ENCODE measurements around the gene CCDC197. TPM values are rescaled to one million over a fixed set of nuclear protein-coding genes. Genes with fewer than 3 reads are reported as not detected.

Gene CCDC197
- total RNA-seq, 1 donor from 2014 or later = not detected

DNA sequence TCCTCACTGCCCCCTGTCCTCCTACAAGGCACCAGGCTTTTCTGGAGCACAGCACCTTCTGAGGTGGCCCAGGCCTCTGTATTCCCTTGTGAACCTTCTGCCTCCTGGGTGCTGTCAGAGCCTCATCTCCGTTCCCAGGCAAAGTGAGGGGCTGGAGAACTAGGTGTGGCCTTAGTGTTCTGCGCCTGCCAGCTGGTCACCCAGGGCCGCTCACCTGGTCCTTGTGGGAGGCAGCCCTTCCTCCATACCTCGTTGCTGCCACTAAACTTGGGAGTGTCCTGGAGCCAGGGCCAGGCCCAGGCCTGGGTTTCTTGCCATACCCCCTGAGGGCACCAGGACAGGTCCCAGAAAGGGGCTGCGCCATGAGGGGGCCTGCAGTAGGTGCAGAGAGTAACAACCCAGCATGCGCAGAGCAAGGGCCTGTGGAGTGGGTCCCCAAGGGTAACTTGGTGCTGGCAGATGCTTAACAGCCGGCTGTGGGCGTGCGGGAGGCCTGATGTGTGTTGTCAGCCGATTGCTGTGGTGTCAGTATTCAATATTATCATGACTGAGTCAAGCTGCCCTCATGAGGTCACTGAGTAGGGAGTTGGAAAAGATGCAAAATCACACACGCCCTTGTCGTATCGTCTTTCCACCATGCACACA lies 46.1 kb downstream of the CCDC197 start:
- TF ChIP-seq, protein P1, sequence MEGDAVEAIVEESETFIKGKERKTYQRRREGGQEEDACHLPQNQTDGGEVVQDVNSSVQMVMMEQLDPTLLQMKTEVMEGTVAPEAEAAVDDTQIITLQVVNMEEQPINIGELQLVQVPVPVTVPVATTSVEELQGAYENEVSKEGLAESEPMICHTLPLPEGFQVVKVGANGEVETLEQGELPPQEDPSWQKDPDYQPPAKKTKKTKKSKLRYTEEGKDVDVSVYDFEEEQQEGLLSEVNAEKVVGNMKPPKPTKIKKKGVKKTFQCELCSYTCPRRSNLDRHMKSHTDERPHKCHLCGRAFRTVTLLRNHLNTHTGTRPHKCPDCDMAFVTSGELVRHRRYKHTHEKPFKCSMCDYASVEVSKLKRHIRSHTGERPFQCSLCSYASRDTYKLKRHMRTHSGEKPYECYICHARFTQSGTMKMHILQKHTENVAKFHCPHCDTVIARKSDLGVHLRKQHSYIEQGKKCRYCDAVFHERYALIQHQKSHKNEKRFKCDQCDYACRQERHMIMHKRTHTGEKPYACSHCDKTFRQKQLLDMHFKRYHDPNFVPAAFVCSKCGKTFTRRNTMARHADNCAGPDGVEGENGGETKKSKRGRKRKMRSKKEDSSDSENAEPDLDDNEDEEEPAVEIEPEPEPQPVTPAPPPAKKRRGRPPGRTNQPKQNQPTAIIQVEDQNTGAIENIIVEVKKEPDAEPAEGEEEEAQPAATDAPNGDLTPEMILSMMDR (IDR thresholded peaks at IDR 0.05; ENCODE audit: unreplicated experiment) = no peak
- no peaks in the 10 kb centered on the region for H3K9me3 Mint-ChIP-seq (ENCODE audit: unreplicated experiment)
- H3K27me3 Mint-ChIP-seq (ENCODE audit: unreplicated experiment) = peaks cover 8% of the 10 kb centered on the region
- H3K36me3 Mint-ChIP-seq (ENCODE audit: low read depth, unreplicated experiment) = peaks cover 22% of the 10 kb centered on the region
- H3K27ac Mint-ChIP-seq (ENCODE audit: unreplicated experiment) = no peak overlapping the region
- no peaks in the 10 kb centered on the region for H3K4me1 Mint-ChIP-seq (ENCODE audit: unreplicated experiment)
- no peak for DNase-seq (ENCODE audit: low spot score)
- H3K4me3 Mint-ChIP-seq (ENCODE audit: unreplicated experiment) = no peak overlapping the region

DNA sequence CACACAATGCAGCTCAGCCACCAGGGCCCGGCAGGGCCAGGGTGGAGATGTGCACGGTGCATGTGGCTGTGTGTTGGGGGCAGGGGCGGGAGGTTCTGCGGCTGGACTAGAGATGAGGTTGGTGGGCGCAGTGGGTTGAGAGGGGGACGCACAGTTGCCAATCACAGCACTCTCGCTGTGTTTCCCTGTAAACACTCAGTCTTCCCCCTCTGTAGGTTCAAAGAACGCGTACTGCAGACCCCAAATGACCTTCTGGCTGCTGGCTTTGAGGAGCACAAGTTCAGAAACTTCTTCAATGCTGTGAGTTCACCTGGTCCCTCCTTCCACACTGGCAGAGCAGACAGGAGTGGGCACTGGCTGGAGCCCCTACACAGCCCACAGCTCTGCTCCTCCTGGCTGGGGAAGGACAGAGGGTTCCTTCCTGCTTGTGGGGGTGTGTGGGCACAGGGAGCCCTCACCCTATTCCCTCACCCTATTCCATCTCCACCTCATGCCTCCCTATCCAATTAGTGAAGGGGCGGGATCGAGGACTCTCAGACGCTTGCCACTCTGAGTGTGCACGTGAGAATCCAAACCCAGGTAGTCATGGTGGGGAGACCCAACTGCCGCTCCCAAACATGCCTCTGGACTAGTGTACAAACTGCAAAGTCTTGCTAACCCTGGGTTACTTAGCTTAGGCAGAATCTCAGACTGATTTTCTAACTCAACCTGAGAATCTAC lies 46.8 kb downstream of the CCDC197 start:
- no peak for DNase-seq (ENCODE audit: low spot score)
- H3K9me3 Mint-ChIP-seq (ENCODE audit: unreplicated experiment) = no peaks in the 10 kb centered on the region

DNA sequence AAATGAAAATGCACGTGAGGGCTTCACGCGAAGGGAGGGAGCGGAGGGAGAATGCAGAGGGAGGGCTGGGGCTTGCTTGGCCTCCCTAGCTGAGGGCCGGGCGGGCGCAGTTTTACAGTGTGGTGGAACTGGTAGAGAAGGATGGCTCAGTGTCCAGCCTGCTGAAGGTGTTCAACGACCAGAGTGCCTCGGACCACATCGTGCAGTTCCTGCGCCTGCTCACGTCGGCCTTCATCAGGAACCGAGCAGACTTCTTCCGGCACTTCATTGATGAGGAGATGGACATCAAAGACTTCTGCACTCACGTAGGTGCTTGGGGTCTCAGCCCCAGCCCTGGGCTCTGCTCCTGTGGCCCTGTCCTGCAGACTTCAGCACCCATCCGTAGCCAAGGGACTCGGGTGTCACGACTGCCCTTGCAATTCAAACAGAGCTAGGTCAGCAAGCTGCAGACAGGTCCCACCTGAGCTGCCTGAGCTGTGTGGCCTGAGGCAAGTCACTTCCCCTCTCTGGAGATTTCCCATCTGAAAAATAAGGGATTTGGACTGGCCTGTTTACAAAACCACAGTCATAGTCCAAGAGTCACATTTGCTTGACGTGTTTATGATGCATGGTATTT lies 47.5 kb downstream of the CCDC197 start:
- DNase-seq (ENCODE audit: low spot score) = no peak
- peaks cover 19% of the 10 kb centered on the region for H3K36me3 Mint-ChIP-seq (ENCODE audit: low read depth, unreplicated experiment)
- H3K27me3 Mint-ChIP-seq (ENCODE audit: unreplicated experiment) = peaks cover 11% of the 10 kb centered on the region
- H3K4me1 Mint-ChIP-seq (ENCODE audit: unreplicated experiment) = no peaks in the 10 kb centered on the region
- H3K27ac Mint-ChIP-seq (ENCODE audit: unreplicated experiment) = no peak overlapping the region
- no peaks in the 10 kb centered on the region for H3K9me3 Mint-ChIP-seq (ENCODE audit: unreplicated experiment)
- TF ChIP-seq, protein P1 (IDR thresholded peaks at IDR 0.05; ENCODE audit: unreplicated experiment) = no peak
- no peak overlapping the region for H3K4me3 Mint-ChIP-seq (ENCODE audit: unreplicated experiment)

More for the DNA sequence above, 46.8 kb downstream of the CCDC197 start:
- Mint-ChIP-seq H3K27ac (ENCODE audit: unreplicated experiment) (no peak overlapping the region), H3K4me1 (ENCODE audit: unreplicated experiment) (no peaks in the 10 kb centered on the region), H3K4me3 (ENCODE audit: unreplicated experiment) (no peak overlapping the region), H3K36me3 (ENCODE audit: low read depth, unreplicated experiment) (peaks cover 22% of the 10 kb centered on the region), H3K27me3 (ENCODE audit: unreplicated experiment) (peaks cover 11% of the 10 kb centered on the region)
- TF ChIP-seq, protein P1 (IDR thresholded peaks at IDR 0.05; ENCODE audit: unreplicated experiment) = no peak

DNA sequence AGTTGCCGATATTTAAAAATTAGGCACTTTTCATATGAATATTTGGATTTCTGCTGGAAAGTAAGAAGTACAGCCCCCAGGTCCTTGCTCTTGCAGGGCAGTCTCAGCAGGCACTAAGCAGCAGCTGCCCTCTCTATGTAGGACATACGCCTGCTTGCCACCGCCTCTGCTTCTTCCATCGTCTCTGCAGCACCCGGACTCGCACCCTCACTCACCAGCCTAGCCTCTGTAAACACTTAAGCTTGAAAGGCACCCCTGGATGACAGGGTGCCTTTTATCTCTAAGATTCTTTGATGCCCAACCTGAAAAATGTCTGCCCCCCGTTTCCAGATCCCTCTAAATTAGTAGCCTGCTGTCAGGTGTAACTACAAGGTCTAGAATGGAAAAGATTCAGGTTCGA lies 48.0 kb downstream of the CCDC197 start:
- Mint-ChIP-seq H3K27me3 (ENCODE audit: unreplicated experiment) (peaks cover 11% of the 10 kb centered on the region), H3K27ac (ENCODE audit: unreplicated experiment) (no peak overlapping the region), H3K9me3 (ENCODE audit: unreplicated experiment) (no peaks in the 10 kb centered on the region), H3K4me3 (ENCODE audit: unreplicated experiment) (no peak overlapping the region), H3K36me3 (ENCODE audit: low read depth, unreplicated experiment) (peaks cover 24% of the 10 kb centered on the region), H3K4me1 (ENCODE audit: unreplicated experiment) (no peaks in the 10 kb centered on the region)
- no peak for DNase-seq (ENCODE audit: low spot score)
- TF ChIP-seq, protein P1 (IDR thresholded peaks at IDR 0.05; ENCODE audit: unreplicated experiment) = no peak

Measured in endothelial cell (in vitro differentiated cells).